ENCODE results near the gene MED23.

DNA sequence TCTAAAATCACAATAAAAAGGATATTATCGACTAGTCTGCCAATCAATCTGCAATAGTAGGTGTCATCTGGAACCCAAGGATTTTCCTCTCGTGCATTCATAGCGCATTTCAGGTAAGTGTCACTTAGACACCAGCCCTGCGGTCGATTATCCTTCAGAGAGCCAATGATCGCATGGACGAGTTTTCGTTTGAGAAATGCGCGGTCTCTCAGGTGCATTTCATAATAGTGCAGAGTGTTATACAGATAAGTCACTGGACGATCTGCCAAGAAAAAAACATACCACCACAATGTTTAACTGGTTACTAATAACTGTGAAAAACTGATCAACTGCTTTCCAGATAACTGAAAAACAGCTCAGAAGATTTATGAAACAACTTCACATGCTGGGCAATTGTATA is 34.0 kb downstream of the MED23 start:
- TF ChIP-seq POLR2AphosphoS5 (IDR thresholded peaks at IDR 0.05): no peak
- TF ChIP-seq, protein P1, sequence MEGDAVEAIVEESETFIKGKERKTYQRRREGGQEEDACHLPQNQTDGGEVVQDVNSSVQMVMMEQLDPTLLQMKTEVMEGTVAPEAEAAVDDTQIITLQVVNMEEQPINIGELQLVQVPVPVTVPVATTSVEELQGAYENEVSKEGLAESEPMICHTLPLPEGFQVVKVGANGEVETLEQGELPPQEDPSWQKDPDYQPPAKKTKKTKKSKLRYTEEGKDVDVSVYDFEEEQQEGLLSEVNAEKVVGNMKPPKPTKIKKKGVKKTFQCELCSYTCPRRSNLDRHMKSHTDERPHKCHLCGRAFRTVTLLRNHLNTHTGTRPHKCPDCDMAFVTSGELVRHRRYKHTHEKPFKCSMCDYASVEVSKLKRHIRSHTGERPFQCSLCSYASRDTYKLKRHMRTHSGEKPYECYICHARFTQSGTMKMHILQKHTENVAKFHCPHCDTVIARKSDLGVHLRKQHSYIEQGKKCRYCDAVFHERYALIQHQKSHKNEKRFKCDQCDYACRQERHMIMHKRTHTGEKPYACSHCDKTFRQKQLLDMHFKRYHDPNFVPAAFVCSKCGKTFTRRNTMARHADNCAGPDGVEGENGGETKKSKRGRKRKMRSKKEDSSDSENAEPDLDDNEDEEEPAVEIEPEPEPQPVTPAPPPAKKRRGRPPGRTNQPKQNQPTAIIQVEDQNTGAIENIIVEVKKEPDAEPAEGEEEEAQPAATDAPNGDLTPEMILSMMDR (IDR thresholded peaks at IDR 0.05): no peak

Data from suprapubic skin (tissue), 3 donors.